ENCODE data around the gene MIDN. TPM values are rescaled to one million over a fixed set of nuclear protein-coding genes. Genes with fewer than 3 reads are reported as not detected.
A peak's percentile ranks its signal among the peaks of the same experiment; 100 is the strongest.

MIDN gene
- total and polyA plus RNA-seq, 4 donors = 39.7 to 185 (median 58.7) TPM

DNA sequence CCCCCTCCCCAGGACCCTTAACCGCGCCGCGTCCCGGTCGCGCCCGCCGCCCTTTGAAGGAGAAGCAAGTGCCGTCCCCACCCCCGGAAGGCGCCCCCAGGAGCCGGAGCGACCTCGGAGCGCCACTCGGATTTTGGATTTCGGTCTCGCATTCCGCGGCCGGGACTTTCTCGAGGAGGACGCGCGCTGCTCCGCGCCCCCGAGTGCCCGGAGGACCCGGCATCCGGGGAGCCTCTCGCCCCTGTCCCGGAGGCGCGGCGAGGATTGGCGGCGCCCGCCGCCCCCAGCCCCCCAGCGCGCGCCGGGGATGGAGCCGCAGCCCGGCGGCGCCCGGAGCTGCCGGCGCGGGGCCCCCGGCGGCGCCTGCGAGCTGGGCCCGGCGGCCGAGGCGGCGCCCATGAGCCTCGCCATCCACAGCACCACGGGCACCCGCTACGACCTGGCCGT, 1.6 kb downstream of the MIDN start:
- no peak for ATAC-seq (ENCODE audit: insufficient read depth, low FRiP score)

DNA sequence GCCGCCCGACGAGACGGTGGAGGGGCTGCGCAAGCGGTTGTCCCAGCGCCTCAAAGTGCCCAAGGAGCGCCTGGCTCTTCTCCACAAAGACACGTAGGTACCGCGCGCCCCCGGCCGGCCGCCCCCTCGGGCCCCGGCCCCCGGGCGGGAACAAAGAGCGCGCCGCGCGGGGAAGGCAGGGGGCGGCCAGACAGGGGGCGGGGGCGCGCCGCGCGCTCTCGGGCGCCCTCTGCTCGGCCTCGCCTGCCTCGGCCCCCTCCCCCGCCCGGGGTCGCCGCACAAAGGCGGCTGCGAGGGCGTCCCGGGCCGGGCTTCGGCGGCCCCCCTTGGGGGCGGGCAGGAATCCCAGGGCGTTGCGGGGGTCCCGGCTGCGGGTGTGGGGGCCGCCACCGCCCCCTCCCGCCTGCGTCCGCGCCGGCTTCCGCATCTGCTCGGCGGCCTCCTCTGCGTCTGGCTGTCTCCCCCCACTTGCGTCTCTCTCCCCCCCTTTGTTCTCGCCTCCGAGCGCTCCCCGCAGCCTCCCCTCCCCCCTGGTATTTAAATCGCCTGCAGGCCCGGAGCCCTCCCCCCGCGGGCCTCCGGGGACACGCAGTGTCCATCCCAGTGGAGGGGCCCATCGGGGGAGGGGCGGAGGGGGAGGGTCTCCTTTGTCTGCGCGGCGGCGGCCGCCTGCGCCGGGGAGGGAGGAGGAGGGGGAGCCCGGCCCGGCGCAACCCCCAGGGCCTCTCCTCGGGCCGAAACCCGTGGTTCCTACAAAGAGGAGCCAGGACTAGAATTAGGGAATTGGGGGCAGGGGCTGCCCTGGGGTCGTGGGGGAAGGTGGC, 2.3 kb downstream of the MIDN start:
- Histone ChIP-seq H3K36me3 (ENCODE audit: control insufficient read depth in 4 of 4, insufficient read depth in 4 of 4, low read length in 4 of 4) (peaks cover 9 to 44% (median 25%) of the 10 kb centered on the region in 4 donors), H3K4me1 (ENCODE audit: control insufficient read depth in 5 of 5, insufficient read depth in 5 of 5, low read length in 5 of 5) (peaks cover 4 to 31% (median 12%) of the 10 kb centered on the region in 5 donors), H3K9ac (ENCODE audit: insufficient read depth in 1 of 2, low read length in 2 of 2) (peak overlapping the region in 1 of 2 donors; percentile 46), H3K27ac (ENCODE audit: low read depth in 1 of 2, low read length in 1 of 2) (peak overlapping the region; percentile 97 to 98), H3K9me3 (ENCODE audit: control insufficient read depth in 4 of 4, insufficient read depth in 3 of 4, low read length in 3 of 4) (no peaks in the 10 kb centered on the region), H3K27me3 (ENCODE audit: control insufficient read depth in 3 of 3, insufficient read depth in 3 of 3, low read length in 2 of 3) (no peaks in the 10 kb centered on the region), H3K4me3 (peak overlapping the region; percentile 94)
- TF ChIP-seq, protein P1, sequence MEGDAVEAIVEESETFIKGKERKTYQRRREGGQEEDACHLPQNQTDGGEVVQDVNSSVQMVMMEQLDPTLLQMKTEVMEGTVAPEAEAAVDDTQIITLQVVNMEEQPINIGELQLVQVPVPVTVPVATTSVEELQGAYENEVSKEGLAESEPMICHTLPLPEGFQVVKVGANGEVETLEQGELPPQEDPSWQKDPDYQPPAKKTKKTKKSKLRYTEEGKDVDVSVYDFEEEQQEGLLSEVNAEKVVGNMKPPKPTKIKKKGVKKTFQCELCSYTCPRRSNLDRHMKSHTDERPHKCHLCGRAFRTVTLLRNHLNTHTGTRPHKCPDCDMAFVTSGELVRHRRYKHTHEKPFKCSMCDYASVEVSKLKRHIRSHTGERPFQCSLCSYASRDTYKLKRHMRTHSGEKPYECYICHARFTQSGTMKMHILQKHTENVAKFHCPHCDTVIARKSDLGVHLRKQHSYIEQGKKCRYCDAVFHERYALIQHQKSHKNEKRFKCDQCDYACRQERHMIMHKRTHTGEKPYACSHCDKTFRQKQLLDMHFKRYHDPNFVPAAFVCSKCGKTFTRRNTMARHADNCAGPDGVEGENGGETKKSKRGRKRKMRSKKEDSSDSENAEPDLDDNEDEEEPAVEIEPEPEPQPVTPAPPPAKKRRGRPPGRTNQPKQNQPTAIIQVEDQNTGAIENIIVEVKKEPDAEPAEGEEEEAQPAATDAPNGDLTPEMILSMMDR (IDR thresholded peaks at IDR 0.05; ENCODE audit: control extremely low read depth, extremely low read depth) = no peak
- DNase-seq (peak; percentile 87 to 93 (median 88)), ATAC-seq (ENCODE audit: insufficient read depth, low FRiP score) (no peak)
- WGBS, 2 donors = 0 to 1% methylated on average over 13 to 90 of the region's 90 CpGs

More for the DNA sequence above, 1.6 kb downstream of the MIDN start:
- no peak overlapping the region for H3K9ac ChIP-seq (ENCODE audit: insufficient read depth in 1 of 2, low read length in 2 of 2)
- peak overlapping the region; percentile 92 to 98 for H3K27ac ChIP-seq (ENCODE audit: low read depth in 1 of 2, low read length in 1 of 2)
- DNase-seq = no peak
- H3K4me3 ChIP-seq = peak overlapping the region; percentile 94
- peaks cover 4 to 30% (median 15%) of the 10 kb centered on the region in 5 donors for H3K4me1 ChIP-seq (ENCODE audit: control insufficient read depth in 5 of 5, insufficient read depth in 5 of 5, low read length in 5 of 5)
- TF ChIP-seq, protein P1 (IDR thresholded peaks at IDR 0.05; ENCODE audit: control extremely low read depth, extremely low read depth) = no peak
- H3K36me3 ChIP-seq (ENCODE audit: control insufficient read depth in 4 of 4, insufficient read depth in 4 of 4, low read length in 4 of 4) = peaks cover 7 to 37% (median 19%) of the 10 kb centered on the region in 4 donors
- WGBS, 2 donors = 0 to 1% methylated on average over 43 to 67 of the region's 67 CpGs
- H3K27me3 ChIP-seq (ENCODE audit: control insufficient read depth in 3 of 3, insufficient read depth in 3 of 3, low read length in 2 of 3) = no peaks in the 10 kb centered on the region
- no peaks in the 10 kb centered on the region for H3K9me3 ChIP-seq (ENCODE audit: control insufficient read depth in 4 of 4, insufficient read depth in 3 of 4, low read length in 3 of 4)

DNA sequence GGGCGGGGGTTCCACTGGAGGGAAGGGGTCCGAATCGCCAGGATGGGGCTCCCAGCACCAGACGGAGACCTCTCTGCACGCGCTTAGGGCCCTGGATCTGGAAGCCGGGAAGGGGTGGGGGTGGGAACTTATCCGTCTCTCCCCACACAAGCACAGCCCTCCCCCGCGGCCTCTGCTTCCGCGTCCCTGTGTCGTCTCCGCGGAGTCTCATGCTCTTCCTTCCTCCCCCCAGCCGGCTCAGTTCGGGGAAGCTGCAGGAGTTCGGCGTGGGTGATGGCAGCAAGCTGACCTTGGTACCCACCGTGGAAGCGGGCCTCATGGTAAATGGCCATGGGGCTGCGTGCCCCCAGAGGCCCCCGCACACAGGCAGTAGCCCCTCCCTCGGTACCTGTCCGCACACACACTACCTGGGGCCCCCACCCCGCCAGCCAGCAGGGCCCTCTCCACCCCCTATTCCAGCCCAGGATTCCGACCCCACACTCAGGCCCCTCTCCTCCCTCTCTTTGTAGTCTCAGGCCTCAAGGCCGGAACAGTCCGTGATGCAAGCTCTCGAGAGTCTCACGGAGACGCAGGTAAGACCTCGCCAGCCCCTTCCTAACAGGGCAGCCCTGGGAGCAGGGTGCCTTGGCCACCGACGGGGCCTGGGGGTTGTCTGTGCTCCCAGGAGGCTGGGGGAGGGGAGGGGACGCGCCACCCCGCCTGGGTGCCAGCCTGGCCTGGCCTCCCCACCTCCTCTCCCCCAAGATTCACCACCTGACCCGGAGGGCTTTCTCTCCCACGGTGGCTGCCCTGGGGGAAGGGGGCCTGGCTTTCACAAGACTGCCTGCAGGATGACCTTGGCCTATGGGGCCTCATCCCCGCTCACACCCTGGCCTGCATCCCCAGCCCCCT, 3.2 kb downstream of the MIDN start:
- ATAC-seq (ENCODE audit: insufficient read depth, low FRiP score) = no peak
- H3K36me3 ChIP-seq (ENCODE audit: control insufficient read depth in 4 of 4, insufficient read depth in 4 of 4, low read length in 4 of 4) = peaks cover 12 to 51% (median 29%) of the 10 kb centered on the region in 4 donors
- 1% methylated on average over 37 to 41 of the region's 41 CpGs for WGBS, 2 donors

More for the DNA sequence above, 3.2 kb downstream of the MIDN start:
- Histone ChIP-seq H3K27me3 (ENCODE audit: control insufficient read depth in 3 of 3, insufficient read depth in 3 of 3, low read length in 2 of 3) (no peaks in the 10 kb centered on the region), H3K9me3 (ENCODE audit: control insufficient read depth in 4 of 4, insufficient read depth in 3 of 4, low read length in 3 of 4) (no peaks in the 10 kb centered on the region), H3K9ac (ENCODE audit: insufficient read depth in 1 of 2, low read length in 2 of 2) (peak overlapping the region; percentile 46 to 49), H3K4me3 (peak overlapping the region; percentile 94), H3K27ac (ENCODE audit: low read depth in 1 of 2, low read length in 1 of 2) (peak overlapping the region; percentile 97 to 98), H3K4me1 (ENCODE audit: control insufficient read depth in 5 of 5, insufficient read depth in 5 of 5, low read length in 5 of 5) (peaks cover 2 to 27% (median 7%) of the 10 kb centered on the region in 5 donors)
- peak; percentile 67 to 76 (median 70) for DNase-seq
- TF ChIP-seq, protein P1 (IDR thresholded peaks at IDR 0.05; ENCODE audit: control extremely low read depth, extremely low read depth) = no peak
